T-helper 17 cell (primary cell): ENCODE data around the gene HEATR5B. TPM values are rescaled to one million over a fixed set of nuclear protein-coding genes. Genes with fewer than 3 reads are reported as not detected.
"Not testable (repeated sequence)": the region's sequence is repeated elsewhere in the genome, so short reads cannot be mapped to it uniquely, and the experiment has no call there.

Experiments used
- ATAC-seq: fragments of 150-1000 bp; cut with Tn5 transposase; 2 replicates; pipeline ENCODE4 v1.10.0; 2021; ENCODE audit warnings: mild to moderate bottlenecking, moderate library complexity
- DNase-seq, 3 donors: peaks; one replicate each; pipeline versions ENCODE4 v3.0.0 to v3.0.0-alpha.2; 2020 to 2021
- H3K9me3 ChIP-seq: one replicate; pipeline ENCODE4 v1.7.0; 2013; ENCODE audit warnings: low read length, mild to moderate bottlenecking; ENCODE audit not compliant: control insufficient read depth, poor library complexity, severe bottlenecking
- H3K27ac Mint-ChIP-seq: one replicate; pipeline ENCODE4 v1.8.0; 2022; ENCODE audit warnings: mild to moderate bottlenecking, moderate library complexity, mixed read lengths
- H3K27me3 Mint-ChIP-seq: one replicate; pipeline ENCODE4 v1.8.0; 2022; ENCODE audit warnings: mixed read lengths
- H3K36me3 Mint-ChIP-seq: one replicate; pipeline ENCODE4 v1.8.0; 2022; ENCODE audit warnings: low read depth, mixed read lengths
- H3K4me1 Mint-ChIP-seq: one replicate; pipeline ENCODE4 v1.8.0; 2022; ENCODE audit warnings: mild to moderate bottlenecking, mixed read lengths
- H3K4me3 Mint-ChIP-seq: one replicate; pipeline ENCODE4 v1.8.0; 2022; ENCODE audit warnings: mild to moderate bottlenecking, moderate library complexity, mixed read lengths
- total RNA-seq, 4 donors: library from RNA in 2 of 4; stranded (reverse) in 2 of 4; gene quantifications; one replicate each; pipeline ENCODE4 v1.2.3 and lab custom pipeline; 2022 to 2026

The HEATR5B gene
- total RNA-seq, 2 donors from 2014 or later = 30.0 to 37.6 TPM

GRCh38 chr2:36936526-36936925 is 147.6 kb downstream of the HEATR5B start:
- not testable (repeated sequence) for DNase-seq, ATAC-seq, H3K36me3 Mint-ChIP-seq, H3K9me3 ChIP-seq, H3K27me3 Mint-ChIP-seq, H3K4me3 Mint-ChIP-seq, H3K27ac Mint-ChIP-seq
- H3K4me1 Mint-ChIP-seq = peaks cover 11% of the 10 kb centered on the region

- H3K9me3 ChIP-seq, DNase-seq, H3K4me3 Mint-ChIP-seq, H3K36me3 Mint-ChIP-seq, H3K27ac Mint-ChIP-seq, H3K27me3 Mint-ChIP-seq, ATAC-seq: not testable (repeated sequence)
- peaks cover 24% of the 10 kb centered on the region for H3K4me1 Mint-ChIP-seq
Measured at GRCh38 chr2:36931688-36932087, 152.5 kb downstream of the HEATR5B start.

Other genes with a start within 250 kb of the HEATR5B start
- gene STRN, start 117.8 kb downstream of the HEATR5B start, total RNA-seq = 10 to 100 TPM; 29.2 to 36.0 TPM
- 1 to 10 TPM; 7.2 to 7.7 TPM for gene GPATCH11, start 146 bp upstream of the HEATR5B start, total RNA-seq
- gene EIF2AK2, start 72.6 kb upstream of the HEATR5B start, total RNA-seq = 10 to 100 TPM; 27.0 to 40.3 TPM
- gene SULT6B1, start 104.3 kb upstream of the HEATR5B start, total RNA-seq = not detected
- 10 to 100 TPM; 23.2 to 24.1 TPM for gene CEBPZOS, start 112.1 kb upstream of the HEATR5B start, total RNA-seq
- 10 to 100 TPM; 39.8 to 72.2 TPM for gene CEBPZ, start 147.2 kb upstream of the HEATR5B start, total RNA-seq
- 10 to 100 TPM; 22.3 to 23.2 TPM for gene NDUFAF7, start 147.3 kb upstream of the HEATR5B start, total RNA-seq
- 10 to 100 TPM; 25.4 to 27.0 TPM for gene PRKD3, start 240.5 kb upstream of the HEATR5B start, total RNA-seq